ENCODE results near the gene NFS1. TPM values are rescaled to one million over a fixed set of nuclear protein-coding genes. Genes with fewer than 3 reads are reported as not detected.

The NFS1 gene
- total RNA-seq, 2 experiments from 2014 or later, result 41.3 to 56.2 TPM

GRCh38 chr20:35734374-35734773 is 35.2 kb upstream of the NFS1 start:
- Histone ChIP-seq H2AFZ (ENCODE audit: low read length) (no peak overlapping the region), H3K79me2 (ENCODE audit: insufficient read depth, low read depth, low read length) (peaks cover 100% of the 10 kb centered on the region), H3K4me2 (ENCODE audit: low read length) (0 out of 2 replicates have a peak overlapping the region, but pooled peaks have one; percentile 0), H3K27ac (ENCODE audit: low read depth, low read length, poor library complexity, severe bottlenecking) (no peak overlapping the region), H3K4me3 (ENCODE audit: low read depth, low read length, poor library complexity, severe bottlenecking) (no peak overlapping the region), H3K36me3 (ENCODE audit: insufficient read depth, low read length) (peaks cover 100% of the 10 kb centered on the region), H3K4me1 (ENCODE audit: insufficient read depth, low read length, poor library complexity, severe bottlenecking) (peaks cover 32% of the 10 kb centered on the region), H3K9me3 (ENCODE audit: low read length) (no peaks in the 10 kb centered on the region), H3K9me2 (ENCODE audit: insufficient read depth, low read length) (no peaks in the 10 kb centered on the region), H4K20me1 (ENCODE audit: insufficient read depth, low read length) (peaks cover 75% of the 10 kb centered on the region)
- DNase-seq (ENCODE audit: low spot score), result no peak
- ChIA-PET CTCF (ENCODE audit: unreplicated experiment) (no interaction called here), POLR2A (no interaction called here)
- TF ChIP-seq CTCF (conservative IDR thresholded peaks at IDR 0.05; ENCODE audit: low read length) (no peak), EZH2phosphoT487 (IDR thresholded peaks at IDR 0.05; ENCODE audit: borderline replicate concordance, low read depth, low read length) (no peak)
- BruUV-seq (replicated peaks), result no TSS peak
- intact Hi-C loops (cut with micrococcal nuclease; ENCODE audit: unreplicated experiment), result no loop called here

GRCh38 chr20:35732644-35732982 is 33.5 kb upstream of the NFS1 start:
- peaks cover 20% of the 10 kb centered on the region for H3K4me1 ChIP-seq (ENCODE audit: insufficient read depth, low read length, poor library complexity, severe bottlenecking)
- TF ChIP-seq CTCF (conservative IDR thresholded peaks at IDR 0.05; ENCODE audit: low read length) (no peak), EZH2phosphoT487 (IDR thresholded peaks at IDR 0.05; ENCODE audit: borderline replicate concordance, low read depth, low read length) (no peak)
- ChIA-PET CTCF (ENCODE audit: unreplicated experiment) (no interaction called here), POLR2A (no interaction called here)
- no peak for DNase-seq (ENCODE audit: low spot score)
- H3K4me2 ChIP-seq (ENCODE audit: low read length), result no peak overlapping the region
- H3K36me3 ChIP-seq (ENCODE audit: insufficient read depth, low read length), result peaks cover 100% of the 10 kb centered on the region
- intact Hi-C loops (cut with micrococcal nuclease; ENCODE audit: unreplicated experiment), result no loop called here
- no peak overlapping the region for H3K4me3 ChIP-seq (ENCODE audit: low read depth, low read length, poor library complexity, severe bottlenecking)
- H4K20me1 ChIP-seq (ENCODE audit: insufficient read depth, low read length), result peaks cover 65% of the 10 kb centered on the region
- no peak overlapping the region for H2AFZ ChIP-seq (ENCODE audit: low read length)
- no TSS peak for BruUV-seq (replicated peaks)
- H3K9me2 ChIP-seq (ENCODE audit: insufficient read depth, low read length), result no peaks in the 10 kb centered on the region
- no peak overlapping the region for H3K27ac ChIP-seq (ENCODE audit: low read depth, low read length, poor library complexity, severe bottlenecking)
- H3K9me3 ChIP-seq (ENCODE audit: low read length), result no peaks in the 10 kb centered on the region
- H3K79me2 ChIP-seq (ENCODE audit: insufficient read depth, low read depth, low read length), result peaks cover 97% of the 10 kb centered on the region

GRCh38 chr20:35731862-35732643 is 32.9 kb upstream of the NFS1 start:
- H3K4me1 ChIP-seq (ENCODE audit: insufficient read depth, low read length, poor library complexity, severe bottlenecking), result peaks cover 20% of the 10 kb centered on the region
- BruUV-seq (replicated peaks), result no TSS peak
- intact Hi-C loops (cut with micrococcal nuclease; ENCODE audit: unreplicated experiment), result no loop called here

More at GRCh38 chr20:35731862-35732643, 32.9 kb upstream of the NFS1 start:
- Histone ChIP-seq H3K79me2 (ENCODE audit: insufficient read depth, low read depth, low read length) (peaks cover 95% of the 10 kb centered on the region), H4K20me1 (ENCODE audit: insufficient read depth, low read length) (peaks cover 65% of the 10 kb centered on the region), H3K9me3 (ENCODE audit: low read length) (no peaks in the 10 kb centered on the region), H3K36me3 (ENCODE audit: insufficient read depth, low read length) (peaks cover 99% of the 10 kb centered on the region), H3K27ac (ENCODE audit: low read depth, low read length, poor library complexity, severe bottlenecking) (no peak overlapping the region), H2AFZ (ENCODE audit: low read length) (no peak overlapping the region), H3K9me2 (ENCODE audit: insufficient read depth, low read length) (no peaks in the 10 kb centered on the region), H3K4me2 (ENCODE audit: low read length) (no peak overlapping the region), H3K4me3 (ENCODE audit: low read depth, low read length, poor library complexity, severe bottlenecking) (no peak overlapping the region)
- CTCF ChIA-PET (ENCODE audit: unreplicated experiment), result no interaction called here
- POLR2A ChIA-PET, result no interaction called here
- DNase-seq (ENCODE audit: low spot score), result no peak
- TF ChIP-seq EZH2phosphoT487 (IDR thresholded peaks at IDR 0.05; ENCODE audit: borderline replicate concordance, low read depth, low read length), result no peak
- no peak for TF ChIP-seq CTCF (conservative IDR thresholded peaks at IDR 0.05; ENCODE audit: low read length)

All from OCI-LY7 (cell line).